ENCODE data around the gene RANGAP1.
"Not testable (repeated sequence)": the region's sequence is repeated elsewhere in the genome, so short reads cannot be mapped to it uniquely, and the experiment has no call there.

RANGAP1 gene

DNA sequence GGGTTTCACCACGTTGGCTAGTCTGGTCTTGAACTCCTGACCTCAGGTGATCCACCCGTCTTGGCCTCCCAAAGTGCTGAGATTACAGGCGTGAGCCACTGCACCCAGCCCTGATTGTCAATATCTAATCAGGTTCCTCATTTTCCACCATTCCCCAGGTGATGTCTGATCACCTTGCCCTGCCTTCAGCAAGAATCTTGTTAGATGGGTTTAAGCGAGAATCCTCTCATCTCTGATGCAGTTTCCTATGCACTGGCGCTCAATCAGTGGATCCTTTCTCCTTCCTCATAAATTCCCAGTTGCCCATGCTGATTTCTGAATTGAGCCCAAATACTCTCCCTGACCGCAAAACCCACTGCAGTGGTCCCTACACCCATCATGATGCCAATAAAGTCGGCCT lies 14.7 kb upstream of the RANGAP1 start:
- no peak for DNase-seq (ENCODE audit: low read depth in 3 of 3, low spot score in 1 of 3)

- no peak for DNase-seq (ENCODE audit: low read depth in 3 of 3, low spot score in 1 of 3)
Measured at GRCh38 chr22:41296826-41297667, 11.1 kb upstream of the RANGAP1 start.

DNA sequence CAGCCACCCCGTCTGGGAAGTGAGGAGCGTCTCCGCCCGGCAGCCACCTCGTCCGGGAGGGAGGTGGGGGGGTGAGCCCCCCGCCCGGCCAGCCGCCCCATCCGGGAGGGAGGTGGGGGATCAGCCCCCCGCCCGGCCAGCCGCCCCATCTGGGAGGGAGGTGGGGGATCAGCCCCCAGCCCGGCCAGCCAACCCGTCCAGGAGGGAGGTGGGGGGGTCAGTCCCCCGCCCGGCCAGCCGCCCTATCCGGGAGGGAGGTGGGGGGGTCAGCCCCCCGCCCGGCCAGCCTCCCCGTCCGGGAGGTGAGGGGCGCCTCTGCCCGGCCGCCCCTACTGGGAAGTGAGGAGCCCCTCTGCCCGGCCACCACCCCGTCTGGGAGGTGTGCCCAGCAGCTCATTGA lies 8.8 kb upstream of the RANGAP1 start:
- not testable (repeated sequence) for DNase-seq (ENCODE audit: low read depth in 3 of 3, low spot score in 1 of 3)

DNA sequence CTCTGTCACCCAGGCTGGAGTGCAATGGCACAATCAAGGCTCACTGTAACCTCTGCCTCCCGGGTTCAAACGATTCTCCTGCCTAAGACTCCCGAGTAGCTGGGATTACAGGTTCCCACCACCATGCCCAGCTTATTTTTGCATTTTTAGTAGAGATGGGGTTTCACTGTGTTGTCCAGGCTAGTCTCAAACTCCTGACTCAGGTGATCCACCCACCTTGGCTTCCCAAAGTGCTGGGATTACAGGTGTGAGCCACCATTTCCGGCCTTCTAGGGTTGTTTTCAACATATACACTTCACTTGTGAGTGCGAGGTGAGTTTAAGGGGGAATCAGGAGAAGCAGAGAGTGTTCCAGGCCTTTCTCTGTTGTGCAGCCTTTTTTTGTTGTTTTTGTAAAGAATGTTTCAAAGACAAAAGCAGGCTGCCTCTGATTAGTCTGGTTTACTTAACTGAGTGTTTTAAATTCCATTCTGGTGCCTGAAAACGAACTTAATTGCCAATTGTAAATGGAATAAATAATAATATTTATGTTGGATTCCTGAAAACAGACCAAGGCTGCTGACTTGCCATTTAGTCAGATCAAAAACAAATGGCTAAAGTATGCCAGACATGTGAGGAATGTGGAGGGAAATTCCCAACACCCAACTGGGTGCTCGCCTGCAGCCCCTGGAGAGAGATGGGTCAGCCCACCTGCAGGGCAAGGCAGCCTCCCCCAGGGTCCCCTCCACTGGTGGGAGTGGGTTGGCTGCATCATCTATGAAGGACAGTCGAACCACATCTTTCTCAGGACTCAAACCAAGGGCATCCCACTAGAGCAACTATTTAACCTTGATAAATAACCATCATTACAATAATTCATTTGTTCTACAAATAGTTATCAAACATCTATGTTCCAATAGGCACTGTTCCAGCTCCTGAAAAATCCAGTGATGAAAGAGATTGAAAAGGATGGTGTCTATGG lies 4.6 kb upstream of the RANGAP1 start:
- DNase-seq (ENCODE audit: low read depth in 3 of 3, low spot score in 1 of 3) = no peak

DNA sequence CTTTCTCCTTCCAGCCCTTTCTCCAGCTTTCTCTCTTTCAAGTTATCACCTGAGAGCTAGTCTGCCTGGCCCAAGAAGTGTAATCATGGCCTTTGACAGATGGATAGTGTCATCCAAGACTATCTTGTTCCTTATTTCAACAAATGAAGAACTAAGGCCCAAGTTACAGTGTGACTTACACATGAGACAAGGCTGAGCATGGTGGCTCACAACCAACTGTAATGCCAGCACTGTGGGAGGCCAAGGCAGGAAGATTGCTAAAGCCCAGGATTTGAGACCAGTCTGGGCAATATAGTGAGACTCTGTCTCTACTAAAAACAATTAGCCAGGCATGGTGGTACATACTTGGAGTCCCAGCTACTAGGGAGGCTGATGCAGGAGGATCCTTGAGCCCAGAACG lies 3.7 kb upstream of the RANGAP1 start:
- no peak for DNase-seq (ENCODE audit: low read depth in 3 of 3, low spot score in 1 of 3)

GRCh38 chr22:41288245-41288946 lies 2.4 kb upstream of the RANGAP1 start:
- DNase-seq (ENCODE audit: low read depth in 3 of 3, low spot score in 1 of 3) = no peak

DNA sequence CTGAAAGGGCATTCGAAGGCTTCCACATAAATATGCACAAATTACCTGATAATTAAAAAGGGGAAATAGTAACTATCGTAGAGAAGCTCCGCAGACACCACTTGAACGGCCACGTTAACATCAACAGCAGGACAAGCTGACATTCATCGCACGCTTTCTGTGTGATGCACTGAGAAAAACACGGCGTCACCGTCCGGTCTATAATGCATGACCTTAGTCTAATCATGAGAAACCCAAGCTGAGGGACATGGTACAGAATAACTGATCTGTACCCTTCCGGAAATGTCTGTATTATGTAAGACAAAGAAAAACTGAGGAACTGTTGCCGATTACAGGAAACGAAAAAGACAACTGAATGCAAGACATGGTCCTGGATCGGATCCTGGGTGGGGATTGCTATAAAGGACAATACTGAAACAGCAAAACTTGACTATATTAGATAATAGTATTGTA lies 678 bp upstream of the RANGAP1 start:
- peak in 1 of 3 donors; percentile 10 for DNase-seq (ENCODE audit: low read depth in 3 of 3, low spot score in 1 of 3)

DNA sequence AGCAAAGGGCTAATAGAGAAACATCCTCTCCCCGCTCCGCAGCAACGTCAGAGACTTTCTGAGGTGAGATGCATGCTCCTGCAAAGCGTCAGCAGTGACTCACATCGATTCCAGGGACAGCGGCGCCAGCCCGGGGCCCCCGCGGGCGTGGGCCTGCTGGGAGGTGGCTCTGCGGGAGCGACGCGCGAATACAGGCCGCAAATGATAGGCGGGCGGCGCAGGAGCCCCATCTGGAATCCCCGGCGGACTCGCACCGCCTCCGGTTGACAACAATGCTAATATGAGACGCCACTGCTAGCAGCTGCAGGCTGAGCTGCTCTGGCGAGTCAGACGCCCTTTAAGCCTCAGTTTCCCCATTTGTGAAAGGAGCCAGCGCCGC lies 557 bp downstream of the RANGAP1 start:
- DNase-seq (ENCODE audit: low read depth in 3 of 3, low spot score in 1 of 3) = peak; percentile 51 to 78 (median 62)

GRCh38 chr22:41284465-41284864 lies 1.5 kb downstream of the RANGAP1 start:
- no peak for DNase-seq (ENCODE audit: low read depth in 3 of 3, low spot score in 1 of 3)

GRCh38 chr22:41280854-41281253 lies 5.1 kb downstream of the RANGAP1 start:
- DNase-seq (ENCODE audit: low read depth in 3 of 3, low spot score in 1 of 3) = no peak

- no peak for DNase-seq (ENCODE audit: low read depth in 3 of 3, low spot score in 1 of 3)
Measured at GRCh38 chr22:41280065-41280464, 5.9 kb downstream of the RANGAP1 start.

GRCh38 chr22:41274856-41275255 lies 11.1 kb downstream of the RANGAP1 start:
- DNase-seq (ENCODE audit: low read depth in 3 of 3, low spot score in 1 of 3) = no peak

GRCh38 chr22:41273128-41273527 lies 12.9 kb downstream of the RANGAP1 start:
- DNase-seq (ENCODE audit: low read depth in 3 of 3, low spot score in 1 of 3) = no peak

DNA sequence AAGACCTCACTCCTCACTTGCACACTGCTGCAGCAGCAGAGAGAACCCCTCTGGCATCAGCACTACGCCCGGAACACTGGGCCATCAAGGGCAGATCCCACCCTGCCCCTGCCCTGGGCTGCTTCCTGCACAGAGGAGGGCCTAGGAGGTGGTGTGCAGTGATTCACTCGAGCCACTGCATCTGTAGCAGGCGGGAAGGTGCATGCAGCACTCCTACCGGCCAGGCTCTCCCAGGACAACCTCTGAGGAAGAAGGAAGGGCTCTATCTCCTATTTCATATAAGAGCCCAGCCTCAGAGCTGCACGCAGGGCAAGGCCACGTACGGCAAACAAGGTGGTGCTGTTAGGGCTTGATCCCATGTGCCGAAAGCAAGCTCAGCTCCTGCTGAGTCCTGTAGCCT lies 14.2 kb downstream of the RANGAP1 start:
- DNase-seq (ENCODE audit: low read depth in 3 of 3, low spot score in 1 of 3) = no peak

- DNase-seq (ENCODE audit: low read depth in 3 of 3, low spot score in 1 of 3) = no peak
Measured at GRCh38 chr22:41267958-41268357, 18.0 kb downstream of the RANGAP1 start.

DNA sequence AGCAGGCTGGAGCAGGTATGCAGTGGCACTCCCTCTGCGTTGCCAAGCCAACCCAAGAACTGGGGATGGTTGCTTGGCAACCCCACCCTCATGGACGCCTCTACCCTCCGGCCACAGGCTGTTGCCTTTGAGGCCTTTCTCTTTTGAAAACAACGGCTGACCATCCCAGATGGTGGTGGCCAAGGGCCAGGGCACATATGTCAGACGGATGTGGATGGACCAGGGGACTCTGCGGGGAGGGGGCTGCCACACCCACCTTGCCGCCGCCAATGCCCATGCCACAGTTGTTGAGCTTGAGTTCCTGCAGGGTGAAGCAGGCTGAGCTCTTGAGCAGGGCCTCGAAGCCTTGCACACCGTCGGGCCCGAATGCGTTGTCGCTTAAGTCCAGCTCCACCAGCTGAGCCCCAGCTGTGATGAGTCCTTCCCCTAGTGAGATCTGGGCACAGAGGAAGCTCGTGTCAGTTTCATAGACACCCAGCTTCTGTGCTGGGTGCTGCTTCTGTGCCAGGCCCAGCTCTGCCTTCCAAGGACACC lies 21.5 kb downstream of the RANGAP1 start:
- DNase-seq (ENCODE audit: low read depth in 3 of 3, low spot score in 1 of 3) = no peak

- DNase-seq (ENCODE audit: low read depth in 3 of 3, low spot score in 1 of 3) = no peak
Measured at GRCh38 chr22:41263704-41264103, 22.3 kb downstream of the RANGAP1 start.

DNA sequence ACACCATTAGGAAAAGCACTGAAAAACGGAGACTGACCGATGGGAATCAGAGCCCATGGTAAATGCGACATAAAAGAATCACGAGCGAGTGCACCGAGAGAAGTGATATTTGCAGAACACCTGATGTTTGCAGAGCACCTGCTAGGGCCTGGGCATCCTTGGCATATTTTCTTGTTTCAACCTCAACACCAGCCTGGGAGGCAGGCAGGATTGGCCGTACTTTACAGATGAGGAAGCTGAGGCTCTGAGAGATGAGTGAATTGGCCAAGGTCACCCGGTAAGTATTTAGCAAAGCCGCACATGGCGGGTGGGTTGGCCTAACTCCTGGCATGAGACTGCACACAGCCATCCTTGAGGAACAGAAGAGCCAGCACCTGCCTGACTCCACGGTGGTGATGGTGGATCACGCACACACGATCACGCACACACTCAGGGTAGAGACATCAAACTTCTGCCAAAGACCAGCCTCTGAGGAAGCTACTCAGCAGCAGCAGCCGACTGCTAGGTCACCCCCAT lies 23.7 kb downstream of the RANGAP1 start:
- no peak for DNase-seq (ENCODE audit: low read depth in 3 of 3, low spot score in 1 of 3)

- DNase-seq (ENCODE audit: low read depth in 3 of 3, low spot score in 1 of 3) = no peak
Measured at GRCh38 chr22:41261541-41262249, 24.3 kb downstream of the RANGAP1 start.

GRCh38 chr22:41260871-41261270 lies 25.1 kb downstream of the RANGAP1 start:
- DNase-seq (ENCODE audit: low read depth in 3 of 3, low spot score in 1 of 3) = no peak

All from stimulated activated CD4-positive, alpha-beta T cell treated with anti-CD3 and anti-CD28 coated beads, TNF-alpha, amount 100 ng/mL, for 1 hour (primary cell).